ENCODE results near the gene CPEB2. TPM values are rescaled to one million over a fixed set of nuclear protein-coding genes. Genes with fewer than 3 reads are reported as not detected.

The CPEB2 gene
- total and polyA plus RNA-seq, 10 of the 15 experiments (the other 5 are each of a cell fraction or from before 2014, with no cell fraction given): 0.73 to 8.3 (median 3.7) TPM

DNA sequence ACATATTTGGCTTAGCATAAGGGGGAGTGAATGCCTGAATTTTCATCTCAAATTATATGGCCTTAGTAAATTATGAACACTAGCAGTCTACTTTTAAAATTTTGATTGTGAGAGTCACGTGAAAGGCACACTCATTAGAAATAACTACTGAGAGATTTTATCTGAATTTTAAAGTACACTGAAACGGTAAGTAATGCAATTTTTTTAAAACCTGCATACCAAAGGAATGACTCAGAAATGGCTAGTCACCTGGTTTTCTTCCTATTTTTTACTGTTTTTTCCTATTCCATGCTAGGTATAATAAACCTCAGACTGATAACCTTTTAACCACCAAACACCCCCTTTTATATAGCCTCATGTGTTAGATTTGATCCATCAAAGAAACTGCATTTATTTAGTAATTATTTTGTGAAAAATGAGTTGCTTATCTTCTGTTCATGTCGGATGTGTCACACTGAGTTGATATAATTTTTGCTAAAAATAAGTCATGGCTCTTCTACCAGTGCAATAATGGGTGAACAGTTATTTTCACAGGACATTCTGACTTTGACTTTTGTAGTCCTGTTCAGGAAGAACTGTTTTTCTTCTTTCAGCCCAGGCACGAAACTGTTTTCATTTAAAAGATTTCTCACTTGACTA, 40.4 kb downstream of the CPEB2 start:
- no peak for TF ChIP-seq ZBTB33 (IDR thresholded peaks at IDR 0.05)
- TF ChIP-seq, protein P1, sequence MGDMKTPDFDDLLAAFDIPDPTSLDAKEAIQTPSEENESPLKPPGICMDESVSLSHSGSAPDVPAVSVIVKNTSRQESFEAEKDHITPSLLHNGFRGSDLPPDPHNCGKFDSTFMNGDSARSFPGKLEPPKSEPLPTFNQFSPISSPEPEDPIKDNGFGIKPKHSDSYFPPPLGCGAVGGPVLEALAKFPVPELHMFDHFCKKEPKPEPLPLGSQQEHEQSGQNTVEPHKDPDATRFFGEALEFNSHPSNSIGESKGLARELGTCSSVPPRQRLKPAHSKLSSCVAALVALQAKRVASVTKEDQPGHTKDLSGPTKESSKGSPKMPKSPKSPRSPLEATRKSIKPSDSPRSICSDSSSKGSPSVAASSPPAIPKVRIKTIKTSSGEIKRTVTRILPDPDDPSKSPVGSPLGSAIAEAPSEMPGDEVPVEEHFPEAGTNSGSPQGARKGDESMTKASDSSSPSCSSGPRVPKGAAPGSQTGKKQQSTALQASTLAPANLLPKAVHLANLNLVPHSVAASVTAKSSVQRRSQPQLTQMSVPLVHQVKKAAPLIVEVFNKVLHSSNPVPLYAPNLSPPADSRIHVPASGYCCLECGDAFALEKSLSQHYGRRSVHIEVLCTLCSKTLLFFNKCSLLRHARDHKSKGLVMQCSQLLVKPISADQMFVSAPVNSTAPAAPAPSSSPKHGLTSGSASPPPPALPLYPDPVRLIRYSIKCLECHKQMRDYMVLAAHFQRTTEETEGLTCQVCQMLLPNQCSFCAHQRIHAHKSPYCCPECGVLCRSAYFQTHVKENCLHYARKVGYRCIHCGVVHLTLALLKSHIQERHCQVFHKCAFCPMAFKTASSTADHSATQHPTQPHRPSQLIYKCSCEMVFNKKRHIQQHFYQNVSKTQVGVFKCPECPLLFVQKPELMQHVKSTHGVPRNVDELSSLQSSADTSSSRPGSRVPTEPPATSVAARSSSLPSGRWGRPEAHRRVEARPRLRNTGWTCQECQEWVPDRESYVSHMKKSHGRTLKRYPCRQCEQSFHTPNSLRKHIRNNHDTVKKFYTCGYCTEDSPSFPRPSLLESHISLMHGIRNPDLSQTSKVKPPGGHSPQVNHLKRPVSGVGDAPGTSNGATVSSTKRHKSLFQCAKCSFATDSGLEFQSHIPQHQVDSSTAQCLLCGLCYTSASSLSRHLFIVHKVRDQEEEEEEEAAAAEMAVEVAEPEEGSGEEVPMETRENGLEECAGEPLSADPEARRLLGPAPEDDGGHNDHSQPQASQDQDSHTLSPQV (IDR thresholded peaks at IDR 0.05): no peak
- no peak for TF ChIP-seq ASH2L (IDR thresholded peaks at IDR 0.05; ENCODE audit: borderline replicate concordance, low read depth)
- TF ChIP-seq PAX8 (IDR thresholded peaks at IDR 0.05): no peak
- no peak for TF ChIP-seq ZNF384 (IDR thresholded peaks at IDR 0.05; ENCODE audit: borderline replicate concordance, low read depth, low read length)
- no peak for TF ChIP-seq PRDM15 (CRISPR knock-in tag; IDR thresholded peaks at IDR 0.05)
- TF ChIP-seq KDM1A (IDR thresholded peaks at IDR 0.05; ENCODE audit: borderline replicate concordance): no peak
- TF ChIP-seq POLR2AphosphoS5 (IDR thresholded peaks at IDR 0.05; ENCODE audit: low read length): no peak
- ChIA-PET RAD21 (ENCODE audit: unreplicated experiment) (interaction anchor here (0.7 to 1.2 kb wide), 2 partner anchors 8 to 14 kb away, joined by 3 read pairs; no protein-coding TSS in a partner anchor), POLR2A (no interaction called here), SMC1A (ENCODE audit: uncharacterized antibody, unreplicated experiment) (interaction anchor here (0.8 to 1.2 kb wide), 3 partner anchors 8 to 35 kb away, joined by 3 to 4 read pairs (median 3); no protein-coding TSS in a partner anchor), CTCF (no interaction called here)
- H3K36me3 ChIP-seq (ENCODE audit: control insufficient read depth in 2 of 2, insufficient read depth in 2 of 2, low read length in 1 of 2): no peaks in the 10 kb centered on the region; a peak in 1 of 4 replicates
- FAIRE-seq: no peak
- BruUV-seq (replicated peaks): no TSS peak
- no peaks in the 10 kb centered on the region for H3K9me3 ChIP-seq (replicated peaks; ENCODE audit: control insufficient read depth, insufficient read depth, low read length)
- intact Hi-C loops (cut with micrococcal nuclease; ENCODE audit: unreplicated experiment): no loop called here
- H3K4me2 ChIP-seq (ENCODE audit: control insufficient read depth, insufficient read depth): no peak overlapping the region
- no peak overlapping the region for H3K27ac ChIP-seq (ENCODE audit: control insufficient read depth, insufficient read depth)
- H3K79me2 ChIP-seq (ENCODE audit: control insufficient read depth, insufficient read depth, low read length): no peaks in the 10 kb centered on the region
- no peak for ATAC-seq
- H3K27me3 ChIP-seq (replicated peaks in 1 of 2; ENCODE audit: control insufficient read depth in 2 of 2, insufficient read depth in 2 of 2, low read length in 1 of 2): no peaks in the 10 kb centered on the region
- no peak overlapping the region for H3K9ac ChIP-seq (ENCODE audit: control insufficient read depth, insufficient read depth, low read length)
- no peak overlapping the region for H3K4me3 ChIP-seq
- no peak for DNase-seq (ENCODE audit: low read depth, low spot score)
- WGBS (ENCODE audit: insufficient coverage, insufficient replicate concordance, low lambda C conversion rate, missing lambda C conversion rate): 95% methylated on average over 4 of the region's 4 CpGs
- H2AFZ ChIP-seq (ENCODE audit: control insufficient read depth, low read depth, low read length): no peak overlapping the region
- in situ Hi-C loops (cut with MboI): no loop called here
- no peaks in the 10 kb centered on the region for H3K4me1 ChIP-seq (ENCODE audit: control insufficient read depth, insufficient read depth, low read length)
- H4K20me1 ChIP-seq (ENCODE audit: control insufficient read depth, insufficient read depth): no peaks in the 10 kb centered on the region

All from GM12878 (cell line).